DOHH2 (cell line): ENCODE data around the gene CEBPE.

Experiments
- H3F3A ChIP-seq: fragments of 200-600 bp; sonication (generic), shearing (Covaris generic); 2 replicates; pipeline ENCODE4 v1.6.0; 2016; ENCODE audit warnings: antibody characterized with exemption, mild to moderate bottlenecking; ENCODE audit not compliant: control insufficient read depth, insufficient read depth
- H3K27ac ChIP-seq: fragments of 200-600 bp; sonication (generic); 2 replicates; pipeline ENCODE4 v1.5.1; 2014; ENCODE audit warnings: low read depth, mild to moderate bottlenecking, low read length, moderate library complexity
- H3K27me3 ChIP-seq: fragments of 200-600 bp; sonication (generic); 2 replicates; pipeline ENCODE4 v1.6.1; 2014; ENCODE audit warnings: mild to moderate bottlenecking, low read length, mixed read lengths; ENCODE audit not compliant: control insufficient read depth
- H3K36me3 ChIP-seq: fragments of 200-600 bp; sonication (generic); 2 replicates; pipeline ENCODE4 v1.6.1; 2014; ENCODE audit warnings: mild to moderate bottlenecking, low read length, moderate library complexity, mixed read lengths; ENCODE audit not compliant: control insufficient read depth
- H3K4me1 ChIP-seq: fragments of 200-600 bp; sonication (generic); 2 replicates; pipeline ENCODE4 v1.6.1; 2014; ENCODE audit warnings: mild to moderate bottlenecking, low read length, mixed read lengths; ENCODE audit not compliant: control insufficient read depth
- H3K4me2 ChIP-seq: fragments of 200-600 bp; sonication (generic); 2 replicates; pipeline ENCODE4 v1.6.0; 2014; ENCODE audit warnings: mild to moderate bottlenecking, low read length, moderate library complexity
- H3K4me3 ChIP-seq: fragments of 200-600 bp; sonication (generic); 2 replicates; pipeline ENCODE4 v1.5.1; 2014; ENCODE audit warnings: mild to moderate bottlenecking, low read length, mixed read lengths
- H3K79me2 ChIP-seq: fragments of 200-600 bp; sonication (generic); 2 replicates; pipeline ENCODE4 v1.6.1; 2014; ENCODE audit warnings: mild to moderate bottlenecking, low read length, mixed read lengths; ENCODE audit not compliant: control insufficient read depth
- H3K9me2 ChIP-seq: fragments of 200-600 bp; sonication (generic); replicated peaks from 2 replicates; pipeline ENCODE4 v1.6.1; 2014; ENCODE audit warnings: mild to moderate bottlenecking, low read length, mixed read lengths; ENCODE audit not compliant: control insufficient read depth
- H3K9me3 ChIP-seq: fragments of 200-600 bp; sonication (generic); 2 replicates; pipeline ENCODE4 v1.6.1; 2014; ENCODE audit warnings: antibody characterized with exemption, low read length, mixed read lengths; ENCODE audit not compliant: control insufficient read depth, insufficient read depth
- H4K20me1 ChIP-seq: fragments of 200-600 bp; sonication (generic); 2 replicates; pipeline ENCODE4 v1.6.0; 2014; ENCODE audit warnings: low read depth, mild to moderate bottlenecking, antibody characterized with exemption, low read length, moderate library complexity; ENCODE audit not compliant: control insufficient read depth, insufficient read depth
- EZH2phosphoT487 ChIP-seq: fragments of 200-600 bp; sonication (generic); IDR thresholded peaks from 2 replicates; pipeline ENCODE4 v1.6.1; 2017; ENCODE audit warnings: borderline replicate concordance, mild to moderate bottlenecking, antibody characterized with exemption, low read length, moderate library complexity, mixed read lengths
- TF ChIP-seq, protein P1 (sequence below): fragments of 200-600 bp; sonication (generic); IDR thresholded peaks from one replicate; pipeline ENCODE4 v1.5.1; 2014; ENCODE audit warnings: antibody characterized with exemption, mild to moderate bottlenecking, low read depth, low read length; ENCODE audit not compliant: poor library complexity, severe bottlenecking

The CEBPE gene

DNA sequence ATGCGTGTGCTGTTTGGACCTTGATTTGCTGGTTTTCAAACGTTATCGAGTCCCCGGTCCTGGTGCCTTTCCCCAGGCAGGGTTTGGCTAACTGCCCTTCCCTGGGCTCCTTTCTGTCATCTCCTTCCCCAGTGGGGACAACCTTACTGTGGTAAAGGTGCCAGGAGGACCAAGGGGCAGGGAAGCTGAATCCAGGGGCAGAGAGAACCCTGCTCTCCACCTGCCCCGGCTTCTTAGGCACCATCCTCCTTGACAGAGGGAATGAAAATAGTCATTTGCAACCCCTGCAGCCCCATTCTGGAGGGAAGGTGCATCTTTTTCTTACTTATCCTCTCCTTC, 5.0 kb downstream of the CEBPE start:
- H3K4me1 ChIP-seq, result peaks cover 8% of the 10 kb centered on the region
- H3K9me2 ChIP-seq, result no peaks in the 10 kb centered on the region
- H3K27ac ChIP-seq, result no peak overlapping the region
- H3F3A ChIP-seq, result no peaks in the 10 kb centered on the region
- H3K27me3 ChIP-seq, result peaks cover 43% of the 10 kb centered on the region
- H4K20me1 ChIP-seq, result no peaks in the 10 kb centered on the region
- H3K9me3 ChIP-seq, result no peaks in the 10 kb centered on the region
- H3K4me3 ChIP-seq, result no peak overlapping the region
- H3K36me3 ChIP-seq, result no peaks in the 10 kb centered on the region
- no peaks in the 10 kb centered on the region for H3K79me2 ChIP-seq
- H3K4me2 ChIP-seq, result no peak overlapping the region
- TF ChIP-seq, protein P1, sequence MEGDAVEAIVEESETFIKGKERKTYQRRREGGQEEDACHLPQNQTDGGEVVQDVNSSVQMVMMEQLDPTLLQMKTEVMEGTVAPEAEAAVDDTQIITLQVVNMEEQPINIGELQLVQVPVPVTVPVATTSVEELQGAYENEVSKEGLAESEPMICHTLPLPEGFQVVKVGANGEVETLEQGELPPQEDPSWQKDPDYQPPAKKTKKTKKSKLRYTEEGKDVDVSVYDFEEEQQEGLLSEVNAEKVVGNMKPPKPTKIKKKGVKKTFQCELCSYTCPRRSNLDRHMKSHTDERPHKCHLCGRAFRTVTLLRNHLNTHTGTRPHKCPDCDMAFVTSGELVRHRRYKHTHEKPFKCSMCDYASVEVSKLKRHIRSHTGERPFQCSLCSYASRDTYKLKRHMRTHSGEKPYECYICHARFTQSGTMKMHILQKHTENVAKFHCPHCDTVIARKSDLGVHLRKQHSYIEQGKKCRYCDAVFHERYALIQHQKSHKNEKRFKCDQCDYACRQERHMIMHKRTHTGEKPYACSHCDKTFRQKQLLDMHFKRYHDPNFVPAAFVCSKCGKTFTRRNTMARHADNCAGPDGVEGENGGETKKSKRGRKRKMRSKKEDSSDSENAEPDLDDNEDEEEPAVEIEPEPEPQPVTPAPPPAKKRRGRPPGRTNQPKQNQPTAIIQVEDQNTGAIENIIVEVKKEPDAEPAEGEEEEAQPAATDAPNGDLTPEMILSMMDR, result no peak
- no peak for TF ChIP-seq EZH2phosphoT487

DNA sequence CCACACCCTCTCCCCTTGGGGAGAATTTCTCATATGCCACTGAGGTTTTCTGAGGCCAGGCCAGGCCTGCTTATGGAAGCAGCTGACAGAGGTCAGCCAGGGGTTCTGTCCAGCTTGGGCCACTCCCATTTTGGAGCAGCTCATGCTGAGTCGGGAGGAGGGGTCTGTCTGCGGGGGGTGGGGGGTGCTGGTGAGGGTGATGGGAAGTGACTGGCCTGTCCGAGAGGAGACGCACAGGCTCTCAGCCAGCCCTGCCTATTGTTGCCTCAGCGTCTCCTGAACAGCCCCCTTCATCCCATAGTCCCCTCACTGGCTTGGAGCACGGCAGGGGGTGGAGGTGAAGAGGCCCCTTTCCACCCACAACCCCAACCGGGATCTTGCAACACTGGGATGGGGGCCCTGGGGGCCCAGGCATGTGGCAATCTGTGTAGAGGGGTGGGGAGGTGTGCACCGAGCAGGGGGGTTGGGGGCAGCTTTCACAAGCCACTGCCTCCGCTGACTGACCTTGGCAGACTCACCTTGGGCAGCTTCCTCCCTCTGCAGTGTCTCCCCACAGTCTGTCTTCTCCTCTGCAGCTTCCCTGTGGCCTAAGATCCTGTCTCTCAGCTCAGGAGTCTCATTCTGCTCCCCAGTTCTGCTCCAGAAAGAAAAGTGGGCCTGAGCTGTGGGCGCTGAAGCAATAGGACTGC, 5.5 kb downstream of the CEBPE start:
- Histone ChIP-seq H3K9me3 (no peaks in the 10 kb centered on the region), H4K20me1 (no peaks in the 10 kb centered on the region), H3K27me3 (peaks cover 43% of the 10 kb centered on the region), H3K4me1 (peaks cover 2% of the 10 kb centered on the region), H3F3A (no peaks in the 10 kb centered on the region), H3K4me3 (no peak overlapping the region), H3K9me2 (no peaks in the 10 kb centered on the region), H3K79me2 (no peaks in the 10 kb centered on the region), H3K27ac (no peak overlapping the region), H3K4me2 (no peak overlapping the region), H3K36me3 (no peaks in the 10 kb centered on the region)
- no peak for TF ChIP-seq EZH2phosphoT487
- TF ChIP-seq, protein P1, result no peak

DNA sequence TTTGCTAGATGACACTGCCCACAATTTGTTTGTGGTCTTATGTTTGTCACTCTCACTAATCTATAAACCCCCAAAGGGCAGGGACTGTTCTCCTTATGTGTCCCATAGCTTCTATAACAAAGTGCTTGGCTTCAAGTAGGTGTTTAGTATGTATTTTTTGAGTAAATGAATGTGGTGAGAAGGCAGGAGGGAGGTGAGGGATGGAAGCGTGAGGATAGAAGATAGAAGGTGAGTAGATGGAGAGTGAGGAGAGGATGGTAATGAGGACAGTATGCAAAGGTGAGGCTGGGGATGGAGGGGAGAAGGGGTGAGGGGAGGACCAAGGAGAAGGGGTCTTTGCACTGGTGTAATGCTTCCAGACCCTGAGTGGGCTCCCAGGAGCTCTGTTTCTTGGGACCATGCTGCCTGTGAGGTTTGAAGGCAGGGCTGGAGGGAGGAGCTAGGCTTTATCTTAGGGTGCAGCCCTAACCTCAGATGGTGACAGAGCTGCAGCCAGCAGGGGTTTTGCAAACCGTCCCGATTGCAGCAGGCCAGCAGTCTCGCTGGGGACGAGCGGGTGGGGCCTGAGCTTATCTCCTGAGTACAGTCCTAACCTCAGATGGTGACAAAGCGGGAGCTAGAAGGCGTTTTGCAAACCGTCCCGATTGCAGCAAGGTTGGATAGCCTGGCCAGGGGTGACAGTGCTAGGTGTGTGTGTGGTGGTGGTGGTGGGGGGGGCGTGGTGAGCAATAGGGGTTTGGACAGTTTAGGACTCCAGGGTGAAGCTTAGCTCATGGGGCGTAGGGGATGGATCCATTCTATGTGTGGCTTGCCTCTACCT, 6.5 kb downstream of the CEBPE start:
- Histone ChIP-seq H3K79me2 (no peaks in the 10 kb centered on the region), H3K4me2 (no peak overlapping the region), H3K27ac (no peak overlapping the region), H3K9me2 (no peaks in the 10 kb centered on the region), H4K20me1 (no peaks in the 10 kb centered on the region), H3K27me3 (peaks cover 43% of the 10 kb centered on the region), H3K4me1 (no peaks in the 10 kb centered on the region), H3K9me3 (no peaks in the 10 kb centered on the region), H3K36me3 (no peaks in the 10 kb centered on the region), H3K4me3 (no peak overlapping the region), H3F3A (no peaks in the 10 kb centered on the region)
- no peak for TF ChIP-seq EZH2phosphoT487
- TF ChIP-seq, protein P1, result no peak
